Measurements from ENCODE around the gene MTG2.

Gene MTG2

GRCh38 chr20:62162765-62163484, 19.9 kb upstream of the MTG2 start:
- no peak for DNase-seq (ENCODE audit: low spot score)

DNA sequence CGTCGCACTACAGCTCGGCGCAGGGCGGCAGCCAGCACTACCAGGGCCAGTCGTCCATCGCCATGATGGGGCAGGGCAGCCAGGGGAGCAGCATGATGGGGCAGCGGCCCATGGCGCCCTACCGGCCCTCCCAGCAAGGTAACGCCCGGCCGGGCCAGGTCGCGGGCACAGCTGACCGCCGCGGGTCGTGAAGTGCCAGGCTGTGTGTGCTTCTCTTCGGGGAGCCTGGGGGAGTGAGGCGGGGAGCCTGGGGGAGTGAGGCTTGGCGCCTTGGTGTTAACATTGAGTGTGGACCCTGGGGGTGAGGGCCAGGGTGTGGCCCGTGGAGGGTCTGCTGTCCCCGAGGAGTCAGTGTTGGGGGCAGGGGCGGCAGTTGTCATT, 19.4 kb upstream of the MTG2 start:
- DNase-seq (ENCODE audit: low spot score), result no peak

GRCh38 chr20:62163986-62164762, 18.7 kb upstream of the MTG2 start:
- DNase-seq (ENCODE audit: low spot score), result no peak

DNA sequence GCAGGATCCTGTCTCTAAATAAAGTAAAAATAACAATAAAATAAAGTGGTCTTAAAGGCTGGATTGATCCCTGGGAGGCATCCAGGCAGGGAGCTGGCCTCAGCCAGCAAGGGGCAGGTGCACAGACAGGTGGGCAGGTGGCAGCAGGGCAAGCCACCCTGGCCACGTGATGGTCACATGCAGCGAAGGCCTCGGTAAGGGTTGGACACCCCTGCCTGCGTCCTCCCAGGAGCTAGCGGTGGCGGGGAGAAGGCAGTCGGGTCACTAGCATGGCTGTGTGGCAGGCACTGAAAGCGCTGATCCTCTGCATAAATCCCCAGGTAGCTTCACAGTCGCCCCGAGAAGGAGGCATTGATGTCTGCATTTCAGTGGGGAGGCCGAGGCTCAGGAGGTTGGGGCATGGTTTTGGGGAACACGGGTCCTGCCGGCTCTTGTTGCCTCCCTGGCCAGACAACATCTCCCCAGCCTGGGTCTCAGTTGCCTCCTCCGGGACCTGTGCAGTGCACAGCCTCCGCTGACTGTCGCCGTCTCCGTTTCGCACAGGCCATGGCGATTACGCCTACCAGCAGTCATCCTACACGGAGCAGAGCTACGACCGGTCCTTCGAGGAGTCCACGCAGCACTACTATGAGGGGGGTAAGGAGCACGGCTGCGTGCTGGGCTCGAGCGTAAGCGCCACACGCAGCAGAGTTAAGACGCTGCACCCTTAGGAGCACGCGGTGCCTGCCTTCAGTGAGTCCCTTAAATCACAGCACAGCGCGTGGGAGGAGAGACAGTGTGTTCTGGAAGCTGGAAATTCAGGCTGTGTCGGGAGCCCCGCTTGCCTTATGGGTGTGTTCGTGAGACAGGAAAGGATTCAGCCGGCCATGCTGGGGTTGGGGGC, 17.7 kb upstream of the MTG2 start:
- DNase-seq (ENCODE audit: low spot score), result no peak

- DNase-seq (ENCODE audit: low spot score), result no peak
Measured at GRCh38 chr20:62165762-62166399, 16.9 kb upstream of the MTG2 start.

DNA sequence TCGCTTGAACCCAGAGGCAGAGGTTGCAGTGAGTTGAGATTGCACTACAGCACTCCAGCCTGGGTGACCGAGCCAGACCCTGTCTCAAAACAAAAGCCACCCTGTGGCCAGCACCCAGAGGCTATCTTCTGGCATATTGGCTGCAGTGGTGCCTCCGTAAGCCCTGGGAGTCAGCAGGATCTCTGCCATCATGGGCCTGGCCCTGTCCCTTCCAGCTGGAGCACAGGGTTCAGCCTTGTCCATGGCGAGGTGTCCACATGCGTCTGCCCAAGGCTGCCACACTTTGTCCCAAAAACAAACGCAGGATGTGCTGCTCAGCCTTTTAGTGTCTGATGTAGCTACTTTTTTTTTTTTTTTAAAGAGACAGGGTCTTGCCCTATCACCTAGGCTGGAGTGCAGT, 15.4 kb upstream of the MTG2 start:
- DNase-seq (ENCODE audit: low spot score), result no peak

GRCh38 chr20:62168061-62168460, 14.8 kb upstream of the MTG2 start:
- no peak for DNase-seq (ENCODE audit: low spot score)

GRCh38 chr20:62168890-62169435, 13.9 kb upstream of the MTG2 start:
- DNase-seq (ENCODE audit: low spot score), result no peak

- no peak for DNase-seq (ENCODE audit: low spot score)
Measured at GRCh38 chr20:62170536-62170935, 12.3 kb upstream of the MTG2 start.

- no peak for DNase-seq (ENCODE audit: low spot score)
Measured at GRCh38 chr20:62171245-62171644, 11.6 kb upstream of the MTG2 start.

GRCh38 chr20:62172666-62173065, 10.2 kb upstream of the MTG2 start:
- DNase-seq (ENCODE audit: low spot score), result no peak

DNA sequence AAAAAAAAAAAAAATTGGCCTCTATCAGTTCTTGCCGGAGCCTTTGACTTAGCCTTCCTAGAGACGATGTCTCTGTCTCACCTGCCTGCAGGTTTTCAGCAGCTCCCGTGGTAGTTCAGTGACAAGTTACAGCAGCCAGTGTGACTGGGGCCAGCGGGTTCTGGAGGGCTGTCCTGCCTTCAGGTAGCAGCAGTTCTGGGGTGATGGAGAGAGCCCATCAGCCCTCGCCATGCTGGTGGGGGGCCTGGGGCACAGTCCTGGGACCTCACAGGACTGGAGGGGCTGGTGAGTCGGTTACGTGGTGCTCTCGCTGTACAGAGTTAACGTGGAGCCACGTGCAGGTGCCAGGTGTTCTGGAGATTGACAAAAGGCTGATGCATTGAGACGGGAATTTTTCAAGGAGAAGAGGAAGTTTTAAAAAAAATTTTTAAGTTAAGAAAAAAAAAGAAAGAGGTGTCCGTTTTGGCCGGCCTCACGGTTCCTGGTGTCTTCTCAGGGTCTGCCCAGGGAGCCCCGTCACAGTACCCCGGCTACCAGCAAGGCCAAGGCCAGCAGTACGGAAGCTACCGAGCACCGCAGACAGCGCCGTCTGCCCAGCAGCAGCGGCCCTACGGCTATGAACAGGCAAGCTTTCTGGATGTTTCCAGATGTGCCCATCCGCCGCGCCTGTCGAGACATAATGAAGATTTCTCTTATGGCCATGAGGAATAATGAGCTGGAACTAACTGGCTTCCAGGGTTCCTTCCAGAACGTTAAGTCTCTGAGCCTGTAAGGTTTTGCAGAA, 8.6 kb upstream of the MTG2 start:
- DNase-seq (ENCODE audit: low spot score), result no peak

DNA sequence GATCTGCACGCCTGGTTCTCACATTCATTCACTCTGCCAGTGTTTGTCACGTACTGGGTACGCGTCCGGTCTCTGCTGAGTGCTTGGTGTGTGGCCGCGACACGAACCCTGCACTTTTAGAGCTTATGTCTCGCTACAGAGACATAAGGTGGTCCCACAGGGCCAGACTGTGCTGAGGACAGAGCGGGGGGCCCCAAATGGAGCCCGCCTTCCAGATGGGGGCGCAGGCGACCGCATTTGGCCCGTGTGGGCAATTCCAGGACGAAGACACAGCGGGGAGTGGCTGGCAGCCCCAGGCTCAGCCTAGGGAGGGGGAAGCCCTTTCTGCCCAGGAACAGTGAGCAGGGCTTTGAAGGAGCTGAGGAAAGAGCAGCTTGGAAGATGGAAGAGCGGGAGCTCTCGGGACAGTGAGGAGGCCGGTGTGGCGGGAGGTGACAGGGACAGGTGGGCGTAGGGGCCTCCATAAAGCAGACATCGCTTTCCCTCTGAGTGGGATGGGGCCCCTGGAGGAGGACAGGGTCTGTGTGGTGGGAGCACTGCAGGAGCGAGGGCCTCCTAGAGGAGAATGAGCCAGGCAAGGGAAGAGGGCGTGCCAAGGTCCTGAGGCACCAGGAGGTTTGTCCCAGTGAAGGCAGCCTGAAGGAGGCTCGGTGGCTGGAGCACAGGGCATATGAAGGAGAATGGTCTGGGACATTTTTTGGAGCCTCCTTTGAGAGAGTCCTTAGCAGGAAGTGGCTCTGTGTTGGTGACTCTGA, 7.8 kb upstream of the MTG2 start:
- DNase-seq (ENCODE audit: low spot score), result no peak

- no peak for DNase-seq (ENCODE audit: low spot score)
Measured at GRCh38 chr20:62175711-62176110, 7.1 kb upstream of the MTG2 start.

GRCh38 chr20:62176866-62177265, 6.0 kb upstream of the MTG2 start:
- DNase-seq (ENCODE audit: low spot score), result no peak

DNA sequence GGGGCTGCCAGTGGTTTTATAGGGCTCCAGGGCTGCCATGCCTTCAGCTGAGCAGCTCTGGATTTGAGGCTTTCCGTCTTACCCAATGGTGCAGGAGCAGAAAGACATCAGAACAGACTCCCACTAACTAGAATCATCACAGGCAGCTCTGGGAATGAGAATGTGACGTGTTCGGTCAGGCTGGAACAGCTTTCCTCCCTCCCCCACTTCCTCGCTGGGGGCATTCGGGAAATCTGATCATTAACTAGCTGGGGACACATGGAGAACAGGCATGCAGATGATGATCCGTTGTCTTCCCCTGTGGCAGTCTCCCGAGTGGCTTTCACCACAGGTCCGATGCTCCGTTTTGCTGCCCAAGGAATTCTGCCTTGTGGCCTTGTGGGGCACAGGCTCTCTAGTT, 5.5 kb upstream of the MTG2 start:
- no peak for DNase-seq (ENCODE audit: low spot score)

DNA sequence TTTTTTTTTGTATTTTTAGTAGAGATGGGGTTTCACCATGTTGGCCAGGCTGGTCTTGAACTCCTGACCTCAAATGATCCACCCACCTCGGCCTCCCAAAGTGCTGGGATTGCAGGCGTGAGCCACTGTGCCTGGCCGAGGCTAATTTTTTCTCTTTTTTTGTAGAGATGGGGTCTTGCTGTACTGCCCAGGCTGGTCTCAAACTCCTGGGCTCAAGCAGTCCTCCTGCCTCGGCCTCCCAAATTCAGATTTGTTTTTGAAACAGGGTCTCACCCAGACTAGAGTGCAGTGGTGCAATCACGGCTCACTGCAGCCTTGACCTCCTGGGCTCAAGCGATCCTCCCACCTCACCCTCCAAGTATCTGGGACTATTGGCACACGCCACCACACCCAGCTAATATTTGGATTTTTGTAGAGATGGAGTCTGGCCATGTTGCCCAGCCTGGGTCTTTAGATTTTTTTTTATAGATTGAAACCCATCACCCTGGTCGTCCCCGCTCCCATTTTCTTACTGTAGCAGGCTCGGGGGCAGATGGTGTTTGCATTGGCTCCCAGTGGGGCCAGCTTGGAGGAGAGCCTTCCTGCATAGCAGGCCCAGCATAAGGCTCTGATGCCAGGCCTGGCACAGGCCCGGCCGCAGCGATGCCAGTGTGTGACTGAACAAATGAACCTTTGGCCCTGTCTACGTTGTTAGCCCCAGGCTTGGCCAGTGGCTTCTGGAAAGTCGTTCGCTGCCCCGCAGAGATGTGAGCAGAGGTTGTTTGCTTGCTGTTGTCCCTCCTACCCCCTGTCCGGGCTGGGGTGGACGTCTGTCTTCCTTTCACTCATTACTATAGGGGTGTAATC, 4.3 kb upstream of the MTG2 start:
- DNase-seq (ENCODE audit: low spot score), result no peak

GRCh38 chr20:62179162-62179504, 3.7 kb upstream of the MTG2 start:
- no peak for DNase-seq (ENCODE audit: low spot score)

- no peak for DNase-seq (ENCODE audit: low spot score)
Measured at GRCh38 chr20:62181808-62182207, 1.0 kb upstream of the MTG2 start.
